ENCODE results near the gene CD200R1L.

DNA sequence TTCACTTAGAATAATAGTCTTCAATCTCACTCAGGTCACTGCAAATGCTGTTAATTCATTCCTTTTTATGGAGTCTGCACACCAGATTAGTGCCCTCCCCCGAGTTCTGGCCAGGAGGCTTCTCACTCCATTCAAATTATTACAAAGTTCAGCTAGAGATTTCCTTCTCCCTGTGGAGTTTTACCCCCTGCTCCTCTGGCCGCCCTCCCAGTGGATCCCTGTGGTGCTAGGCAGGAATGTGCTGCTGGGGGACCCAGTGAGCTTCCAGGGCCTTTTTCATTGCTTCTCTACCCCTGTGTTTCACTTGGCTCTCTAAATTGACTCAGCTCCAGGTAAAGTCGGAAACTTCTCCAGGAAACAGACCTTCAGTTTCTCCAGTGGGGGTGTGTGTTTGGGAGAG lies 42.7 kb upstream of the CD200R1L start:
- TF ChIP-seq SIN3A (IDR thresholded peaks at IDR 0.05; ENCODE audit: borderline replicate concordance, low read depth, low read length) (no peak), NFIC (IDR thresholded peaks at IDR 0.05; ENCODE audit: low read length) (no peak)
